ENCODE results near the gene TRAPPC12.
"Not testable (repeated sequence)": the region's sequence is repeated elsewhere in the genome, so short reads cannot be mapped to it uniquely, and the experiment has no call there.

Gene TRAPPC12

DNA sequence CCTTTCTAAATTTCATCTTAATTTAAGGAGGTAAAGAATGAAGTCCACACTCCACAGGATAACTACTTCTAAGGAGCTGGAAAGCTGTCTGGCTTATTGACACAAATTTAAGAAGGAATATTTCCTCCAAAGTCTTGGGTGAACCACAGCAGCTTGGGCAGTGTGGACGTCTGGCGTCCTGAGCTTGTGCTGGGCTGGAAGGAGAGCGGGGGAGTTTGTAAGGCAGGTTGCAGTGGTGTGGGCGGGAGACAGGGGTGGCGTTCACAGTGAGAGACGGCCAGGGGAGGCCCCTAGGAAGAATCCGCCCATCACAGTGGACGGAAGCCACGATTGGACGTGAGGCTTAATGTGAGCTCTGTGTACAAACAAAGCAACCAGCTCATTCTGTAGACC, 114.1 kb downstream of the TRAPPC12 start:
- no peak for TF ChIP-seq EZH2phosphoT487 (conservative IDR thresholded peaks at IDR 0.05; ENCODE audit: low read length)
- TF ChIP-seq, protein P1, sequence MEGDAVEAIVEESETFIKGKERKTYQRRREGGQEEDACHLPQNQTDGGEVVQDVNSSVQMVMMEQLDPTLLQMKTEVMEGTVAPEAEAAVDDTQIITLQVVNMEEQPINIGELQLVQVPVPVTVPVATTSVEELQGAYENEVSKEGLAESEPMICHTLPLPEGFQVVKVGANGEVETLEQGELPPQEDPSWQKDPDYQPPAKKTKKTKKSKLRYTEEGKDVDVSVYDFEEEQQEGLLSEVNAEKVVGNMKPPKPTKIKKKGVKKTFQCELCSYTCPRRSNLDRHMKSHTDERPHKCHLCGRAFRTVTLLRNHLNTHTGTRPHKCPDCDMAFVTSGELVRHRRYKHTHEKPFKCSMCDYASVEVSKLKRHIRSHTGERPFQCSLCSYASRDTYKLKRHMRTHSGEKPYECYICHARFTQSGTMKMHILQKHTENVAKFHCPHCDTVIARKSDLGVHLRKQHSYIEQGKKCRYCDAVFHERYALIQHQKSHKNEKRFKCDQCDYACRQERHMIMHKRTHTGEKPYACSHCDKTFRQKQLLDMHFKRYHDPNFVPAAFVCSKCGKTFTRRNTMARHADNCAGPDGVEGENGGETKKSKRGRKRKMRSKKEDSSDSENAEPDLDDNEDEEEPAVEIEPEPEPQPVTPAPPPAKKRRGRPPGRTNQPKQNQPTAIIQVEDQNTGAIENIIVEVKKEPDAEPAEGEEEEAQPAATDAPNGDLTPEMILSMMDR (IDR thresholded peaks at IDR 0.05; ENCODE audit: insufficient read depth, low read length, poor library complexity, severe bottlenecking): no peak

GRCh38 chr2:3494984-3495666, 115.6 kb downstream of the TRAPPC12 start:
- H3K27ac ChIP-seq (ENCODE audit: low read depth, low read length): no peak overlapping the region
- H2AFZ ChIP-seq (ENCODE audit: low read depth, low read length, severe bottlenecking): no peak overlapping the region
- H3K9me2 ChIP-seq (replicated peaks; ENCODE audit: insufficient read depth, low read length): no peaks in the 10 kb centered on the region
- H3F3A ChIP-seq (ENCODE audit: insufficient read depth): no peaks in the 10 kb centered on the region
- H3K36me3 ChIP-seq (ENCODE audit: low read length): no peaks in the 10 kb centered on the region
- no peaks in the 10 kb centered on the region for H4K20me1 ChIP-seq (ENCODE audit: low read depth, low read length)
- no peaks in the 10 kb centered on the region for H3K79me2 ChIP-seq (ENCODE audit: insufficient read depth, low read length)
- no peaks in the 10 kb centered on the region for H3K27me3 ChIP-seq (ENCODE audit: low read length)
- H3K4me3 ChIP-seq (ENCODE audit: insufficient read depth, low read length, poor library complexity, severe bottlenecking): no peak overlapping the region
- no peaks in the 10 kb centered on the region for H3K9me3 ChIP-seq (ENCODE audit: insufficient read depth, low read length)
- TF ChIP-seq, protein P1 (IDR thresholded peaks at IDR 0.05; ENCODE audit: insufficient read depth, low read length, poor library complexity, severe bottlenecking): no peak
- no peak for TF ChIP-seq EZH2phosphoT487 (conservative IDR thresholded peaks at IDR 0.05; ENCODE audit: low read length)
- no peak overlapping the region for H3K4me2 ChIP-seq (ENCODE audit: low read depth, low read length, poor library complexity, severe bottlenecking)
- H3K9ac ChIP-seq (ENCODE audit: low read length): no peak overlapping the region

More for the DNA sequence above, 114.1 kb downstream of the TRAPPC12 start:
- H3K27me3 ChIP-seq (ENCODE audit: low read length): no peaks in the 10 kb centered on the region
- H3K27ac ChIP-seq (ENCODE audit: low read depth, low read length): no peak overlapping the region
- no peak overlapping the region for H3K4me2 ChIP-seq (ENCODE audit: low read depth, low read length, poor library complexity, severe bottlenecking)
- H3K79me2 ChIP-seq (ENCODE audit: insufficient read depth, low read length): no peaks in the 10 kb centered on the region
- no peak overlapping the region for H3K4me3 ChIP-seq (ENCODE audit: insufficient read depth, low read length, poor library complexity, severe bottlenecking)
- H3K9me2 ChIP-seq (replicated peaks; ENCODE audit: insufficient read depth, low read length): no peaks in the 10 kb centered on the region
- no peaks in the 10 kb centered on the region for H4K20me1 ChIP-seq (ENCODE audit: low read depth, low read length)
- no peaks in the 10 kb centered on the region for H3K36me3 ChIP-seq (ENCODE audit: low read length)
- no peaks in the 10 kb centered on the region for H3F3A ChIP-seq (ENCODE audit: insufficient read depth)
- no peak overlapping the region for H3K9ac ChIP-seq (ENCODE audit: low read length)
- no peak overlapping the region for H2AFZ ChIP-seq (ENCODE audit: low read depth, low read length, severe bottlenecking)
- no peaks in the 10 kb centered on the region for H3K9me3 ChIP-seq (ENCODE audit: insufficient read depth, low read length)

DNA sequence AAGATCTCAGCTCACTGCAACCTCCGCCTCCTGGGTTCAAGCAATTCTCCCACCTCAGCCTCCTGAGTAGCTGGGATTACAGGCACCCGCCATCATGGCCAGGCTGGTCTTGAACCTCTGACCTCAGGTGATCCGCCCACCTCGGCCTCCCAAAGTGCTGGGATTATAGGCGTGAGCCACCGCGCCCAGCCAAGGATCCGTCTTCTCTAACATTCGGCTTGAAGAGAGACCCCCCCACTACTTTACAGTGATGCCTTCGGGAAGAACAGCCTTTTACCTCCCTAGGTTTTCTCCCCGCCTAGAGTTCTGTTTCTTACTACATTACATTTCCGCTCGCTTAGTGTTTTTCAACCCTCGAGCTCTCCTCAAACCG, 117.2 kb downstream of the TRAPPC12 start:
- not testable (repeated sequence) for H4K20me1 ChIP-seq (ENCODE audit: low read depth, low read length); H3F3A ChIP-seq (ENCODE audit: insufficient read depth); H3K4me3 ChIP-seq (ENCODE audit: insufficient read depth, low read length, poor library complexity, severe bottlenecking); H3K79me2 ChIP-seq (ENCODE audit: insufficient read depth, low read length); H3K9ac ChIP-seq (ENCODE audit: low read length); H3K9me2 ChIP-seq (replicated peaks; ENCODE audit: insufficient read depth, low read length); H2AFZ ChIP-seq (ENCODE audit: low read depth, low read length, severe bottlenecking); H3K36me3 ChIP-seq (ENCODE audit: low read length); H3K27me3 ChIP-seq (ENCODE audit: low read length); H3K4me2 ChIP-seq (ENCODE audit: low read depth, low read length, poor library complexity, severe bottlenecking); H3K9me3 ChIP-seq (ENCODE audit: insufficient read depth, low read length); H3K27ac ChIP-seq (ENCODE audit: low read depth, low read length)

GRCh38 chr2:3498783-3499394, 119.4 kb downstream of the TRAPPC12 start:
- no peaks in the 10 kb centered on the region for H3F3A ChIP-seq (ENCODE audit: insufficient read depth)

More at GRCh38 chr2:3498783-3499394, 119.4 kb downstream of the TRAPPC12 start:
- Histone ChIP-seq H4K20me1 (ENCODE audit: low read depth, low read length) (no peaks in the 10 kb centered on the region), H3K9me3 (ENCODE audit: insufficient read depth, low read length) (no peaks in the 10 kb centered on the region), H3K27ac (ENCODE audit: low read depth, low read length) (no peak overlapping the region), H3K4me2 (ENCODE audit: low read depth, low read length, poor library complexity, severe bottlenecking) (no peak overlapping the region), H3K36me3 (ENCODE audit: low read length) (no peaks in the 10 kb centered on the region), H3K4me3 (ENCODE audit: insufficient read depth, low read length, poor library complexity, severe bottlenecking) (no peak overlapping the region), H3K79me2 (ENCODE audit: insufficient read depth, low read length) (no peaks in the 10 kb centered on the region), H3K27me3 (ENCODE audit: low read length) (no peaks in the 10 kb centered on the region), H3K9ac (ENCODE audit: low read length) (no peak overlapping the region), H3K9me2 (replicated peaks; ENCODE audit: insufficient read depth, low read length) (no peaks in the 10 kb centered on the region), H2AFZ (ENCODE audit: low read depth, low read length, severe bottlenecking) (no peak overlapping the region)
- TF ChIP-seq, protein P1 (IDR thresholded peaks at IDR 0.05; ENCODE audit: insufficient read depth, low read length, poor library complexity, severe bottlenecking): no peak
- no peak for TF ChIP-seq EZH2phosphoT487 (conservative IDR thresholded peaks at IDR 0.05; ENCODE audit: low read length)

Data from SU-DHL-6 (cell line).